CD4-positive, alpha-beta T cell treated with Interleukin-10 for 1 hour (primary cell): ENCODE measurements around the gene DCXR.
"Not testable (repeated sequence)": the region's sequence is repeated elsewhere in the genome, so short reads cannot be mapped to it uniquely, and the experiment has no call there.

Experiments used
- DNase-seq: peaks from one replicate; pipeline ENCODE4 v3.0.0-alpha.2; 2020

The DCXR gene

DNA sequence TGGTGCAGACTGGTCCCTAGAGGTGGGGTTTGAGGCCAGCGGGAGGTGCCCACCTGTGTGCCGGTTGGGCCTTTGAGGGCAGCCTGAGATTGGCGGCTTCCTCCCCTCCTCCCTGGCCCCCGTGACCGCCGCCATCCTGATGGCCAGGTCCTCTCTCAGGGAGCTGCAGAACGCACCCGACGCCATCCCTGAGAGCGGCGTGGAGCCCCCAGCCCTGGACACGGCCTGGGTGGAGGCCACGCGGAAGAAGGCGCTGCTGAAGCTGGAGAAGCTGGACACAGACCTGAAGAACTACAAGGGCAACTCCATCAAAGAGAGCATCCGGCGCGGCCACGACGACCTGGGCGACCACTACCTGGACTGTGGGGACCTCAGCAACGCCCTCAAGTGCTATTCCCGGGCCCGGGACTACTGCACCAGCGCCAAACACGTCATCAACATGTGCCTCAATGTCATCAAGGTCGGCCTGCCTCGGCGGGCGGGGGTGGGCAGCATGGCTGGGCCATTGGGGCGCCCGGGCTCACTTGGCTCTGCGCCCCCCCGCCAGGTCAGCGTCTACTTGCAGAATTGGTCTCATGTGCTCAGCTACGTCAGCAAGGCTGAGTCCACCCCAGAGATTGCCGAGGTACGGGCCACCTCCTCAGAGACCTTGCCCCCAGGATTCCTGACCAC lies 17.0 kb upstream of the DCXR start:
- no peak for DNase-seq

DNA sequence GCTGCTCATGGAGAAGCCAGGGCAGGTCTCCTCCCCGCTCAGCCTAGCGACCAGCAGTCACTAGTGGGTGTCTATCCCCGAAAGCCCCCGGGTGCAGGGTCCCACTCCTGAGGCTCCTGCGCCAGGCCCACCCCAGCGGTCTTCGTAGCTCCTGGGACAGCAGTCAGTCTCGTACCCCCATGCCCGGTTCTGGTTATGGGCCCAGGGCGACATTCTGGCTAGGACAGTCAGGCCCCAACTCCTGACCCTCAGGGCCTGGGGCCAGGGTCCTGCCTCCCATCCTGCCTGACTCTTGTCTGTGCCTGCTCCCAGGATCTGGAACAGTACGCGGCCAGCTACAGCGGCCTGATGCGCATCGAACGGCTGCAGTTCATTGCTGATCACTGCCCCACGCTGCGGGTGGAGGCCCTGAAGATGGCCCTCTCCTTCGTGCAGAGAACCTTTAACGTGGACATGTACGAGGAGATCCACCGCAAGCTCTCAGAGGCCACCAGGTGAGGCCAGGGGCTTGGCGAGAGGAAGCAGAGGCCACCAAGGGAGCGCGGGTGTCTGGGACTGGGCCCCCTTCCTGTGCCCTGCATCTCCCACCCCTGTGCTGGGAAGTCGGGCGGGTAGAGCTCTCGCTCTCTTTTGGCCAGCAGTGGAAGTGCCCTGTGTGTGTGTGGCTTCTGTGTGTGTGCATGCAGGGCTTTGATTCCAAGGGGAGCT lies 16.2 kb upstream of the DCXR start:
- DNase-seq, result no peak

GRCh38 chr17:82053130-82053529 lies 15.6 kb upstream of the DCXR start:
- no peak for DNase-seq

DNA sequence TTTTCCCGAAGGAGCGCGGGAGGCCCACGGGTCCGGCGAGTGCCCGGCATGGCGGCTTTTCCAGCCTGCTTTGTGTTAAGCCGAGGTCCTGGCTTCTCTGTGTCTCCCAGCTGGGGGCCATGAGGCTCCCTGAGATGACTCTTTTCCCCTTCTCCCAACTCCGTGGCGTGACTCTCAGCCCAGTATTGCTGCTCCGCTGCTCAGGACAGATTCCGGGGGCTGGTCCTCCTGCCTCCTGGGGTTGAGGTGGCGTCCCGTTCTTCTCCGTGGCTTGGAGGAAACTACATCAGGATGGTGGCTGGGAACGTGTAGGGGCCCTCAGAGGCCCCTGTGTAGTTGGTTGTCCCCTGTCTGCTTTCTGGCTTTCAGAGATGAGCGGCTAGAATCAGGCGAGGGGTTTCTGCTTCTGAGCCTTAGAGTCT lies 15.2 kb upstream of the DCXR start:
- no peak for DNase-seq

DNA sequence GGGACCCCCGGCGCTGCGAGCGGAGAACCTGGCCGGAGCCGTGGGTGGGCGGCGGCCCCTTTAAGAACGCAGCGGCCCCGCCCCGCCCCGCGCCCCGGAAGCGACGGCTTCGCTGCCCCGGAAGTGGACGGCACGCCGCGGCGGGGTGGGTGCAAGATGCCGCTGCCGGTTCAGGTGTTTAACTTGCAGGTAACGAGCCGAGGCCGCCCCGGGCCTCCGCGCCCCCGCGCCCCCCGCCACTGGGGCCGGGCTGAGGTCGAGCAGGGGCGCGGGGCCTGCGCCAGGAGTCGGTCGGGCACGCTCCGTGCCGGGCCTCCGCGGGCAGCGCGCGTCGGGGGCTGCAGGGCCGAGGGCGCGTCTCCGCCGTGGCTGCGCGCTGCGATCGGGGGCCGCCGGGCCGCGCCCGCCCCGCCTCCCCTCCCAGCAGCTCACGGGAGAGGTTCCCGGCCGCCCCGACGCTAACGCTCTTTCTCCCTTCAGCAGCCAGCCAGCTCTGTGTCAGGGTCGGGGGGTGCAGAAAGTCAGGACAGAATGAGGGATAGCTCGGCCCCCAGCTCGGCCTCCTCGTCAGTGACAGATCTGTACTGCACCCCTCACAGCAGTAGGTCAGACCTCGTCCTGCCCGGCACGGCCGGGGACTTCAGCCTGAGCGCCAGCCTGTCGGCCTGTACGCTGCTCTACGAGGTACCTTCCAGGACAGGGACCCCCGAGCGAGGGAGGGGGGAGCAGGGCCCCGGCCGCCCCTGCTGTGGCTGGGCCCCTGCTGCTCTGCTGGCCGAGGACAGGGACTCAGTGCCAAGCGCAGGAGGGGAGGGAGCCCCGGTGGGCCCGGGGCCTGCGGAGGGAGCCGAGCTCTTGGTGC lies 14.5 kb upstream of the DCXR start, which contains the start of the genes GPS1 and RFNG:
Gene GPS1, plus strand, starts transcription at position 123 of the 862 bp plus-strand sequence. Its CDS starts 34 bp downstream, at position 157.
Gene RFNG, minus strand, starts transcription at position 36 of the 862 bp plus-strand sequence. CDS start 45 bp downstream, outside the sequence.
- peak; percentile 80 for DNase-seq

- no peak for DNase-seq
These were observed 13.5 kb upstream of the DCXR start for GRCh38 chr17:82050761-82051641.

DNA sequence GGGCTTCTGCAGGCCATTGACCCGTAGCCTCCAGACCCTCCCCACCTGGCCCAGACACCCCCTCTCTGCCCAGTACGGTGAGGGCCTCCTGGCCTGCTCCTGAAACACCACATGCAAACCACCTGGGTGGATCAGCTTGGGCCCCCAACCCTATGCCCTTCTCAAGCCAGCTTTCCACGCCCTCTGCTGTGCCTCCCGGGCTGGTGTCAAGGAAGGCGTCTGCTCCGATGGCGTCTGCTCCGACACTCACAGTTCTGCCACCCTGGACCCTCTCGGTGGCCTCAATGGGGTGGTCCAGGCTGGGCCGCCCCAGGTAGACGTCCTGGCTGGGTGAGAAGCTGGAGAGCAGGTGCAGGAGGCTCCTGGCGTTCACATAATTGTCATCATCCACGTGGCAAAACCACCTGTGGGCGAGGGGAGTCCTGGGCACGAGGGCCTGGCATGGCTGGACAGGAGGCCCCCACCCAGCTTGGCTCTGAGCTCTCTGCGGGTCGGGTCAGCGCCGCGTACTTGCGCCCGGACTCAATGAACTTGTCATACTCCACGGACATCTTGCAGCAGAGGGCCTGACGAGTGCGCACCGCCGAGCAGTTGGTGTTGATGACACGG lies 12.8 kb upstream of the DCXR start:
- DNase-seq, result no peak

DNA sequence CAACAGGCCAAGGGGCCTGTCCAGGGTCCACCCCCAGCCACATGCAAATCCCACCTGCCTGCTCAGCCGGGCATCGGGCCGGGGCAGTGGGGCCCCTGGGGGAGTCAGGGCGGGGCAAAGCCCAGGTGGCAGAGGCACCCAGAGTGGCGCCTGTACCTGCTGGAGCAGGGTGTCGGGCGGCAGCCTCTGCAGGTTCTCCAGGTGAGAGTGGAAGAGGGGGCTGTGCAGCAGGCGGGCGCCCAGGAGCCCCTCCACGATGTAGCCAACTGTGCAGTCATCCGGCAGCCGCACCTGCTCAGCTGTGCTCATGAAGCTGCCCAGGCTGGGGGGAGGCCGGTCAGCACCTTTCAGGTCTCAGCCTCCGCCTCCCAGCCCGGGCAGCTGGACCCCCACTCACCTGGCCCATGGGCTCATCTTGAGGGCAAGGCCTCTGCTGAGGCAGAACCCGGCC lies 12.0 kb upstream of the DCXR start:
- DNase-seq, result no peak

- DNase-seq, result no peak
These were observed 11.6 kb upstream of the DCXR start for GRCh38 chr17:82049106-82049505.

- no peak for DNase-seq
These were observed 11.1 kb upstream of the DCXR start for GRCh38 chr17:82048571-82048971.

DNA sequence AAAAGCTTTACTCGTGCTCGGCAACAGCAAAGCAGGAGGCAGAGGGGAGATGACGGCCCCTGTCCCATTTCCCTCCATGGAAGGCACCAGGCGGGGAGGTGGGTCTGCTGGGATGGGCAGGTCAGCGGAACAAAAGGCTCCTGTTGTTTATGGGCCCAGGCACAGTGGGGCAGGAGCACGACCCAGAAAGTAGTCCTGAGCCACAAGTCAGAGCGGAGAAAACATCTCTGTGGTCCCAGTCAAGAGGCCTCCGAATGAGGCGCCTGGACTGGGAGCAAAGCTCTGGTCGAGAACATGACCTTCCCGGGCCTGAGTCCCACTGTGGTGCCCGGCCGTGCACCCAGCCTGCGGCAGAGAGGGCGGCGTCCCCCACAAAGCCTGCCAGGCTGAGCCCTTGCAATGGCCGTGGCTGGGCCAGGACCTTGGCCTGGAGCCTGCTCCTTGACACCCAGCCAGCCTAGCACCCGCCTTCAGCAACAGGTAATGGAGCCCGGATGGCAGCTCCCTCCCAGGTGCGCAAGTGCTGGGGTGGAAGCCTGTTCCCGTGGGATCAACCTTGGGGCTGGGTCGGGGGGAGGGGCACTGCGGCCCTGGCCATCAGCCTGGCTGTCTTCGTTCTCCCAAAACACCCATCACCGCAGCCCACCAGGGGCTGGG lies 10.5 kb upstream of the DCXR start:
- DNase-seq, result no peak

GRCh38 chr17:82047379-82047778 lies 9.9 kb upstream of the DCXR start:
- no peak for DNase-seq

DNA sequence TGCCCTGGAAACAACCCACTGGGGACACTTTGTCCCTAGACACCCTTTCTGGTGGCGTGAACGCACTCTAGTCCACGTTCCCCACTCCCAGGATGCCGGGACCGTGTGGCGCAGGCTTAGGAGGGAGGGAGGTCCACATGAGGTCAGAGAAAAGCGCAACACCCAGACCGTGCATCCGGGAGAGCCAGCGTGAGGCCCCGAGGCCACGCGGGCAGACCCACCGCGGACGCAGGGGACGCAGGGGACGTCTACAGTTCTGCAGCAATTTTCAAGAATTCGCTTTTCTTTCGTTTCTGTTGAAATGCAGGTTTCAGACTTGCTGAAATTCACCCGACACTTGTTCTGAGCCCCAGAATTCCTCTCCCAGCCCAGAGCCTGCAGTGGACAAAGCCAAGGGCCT lies 9.4 kb upstream of the DCXR start:
- DNase-seq, result no peak

DNA sequence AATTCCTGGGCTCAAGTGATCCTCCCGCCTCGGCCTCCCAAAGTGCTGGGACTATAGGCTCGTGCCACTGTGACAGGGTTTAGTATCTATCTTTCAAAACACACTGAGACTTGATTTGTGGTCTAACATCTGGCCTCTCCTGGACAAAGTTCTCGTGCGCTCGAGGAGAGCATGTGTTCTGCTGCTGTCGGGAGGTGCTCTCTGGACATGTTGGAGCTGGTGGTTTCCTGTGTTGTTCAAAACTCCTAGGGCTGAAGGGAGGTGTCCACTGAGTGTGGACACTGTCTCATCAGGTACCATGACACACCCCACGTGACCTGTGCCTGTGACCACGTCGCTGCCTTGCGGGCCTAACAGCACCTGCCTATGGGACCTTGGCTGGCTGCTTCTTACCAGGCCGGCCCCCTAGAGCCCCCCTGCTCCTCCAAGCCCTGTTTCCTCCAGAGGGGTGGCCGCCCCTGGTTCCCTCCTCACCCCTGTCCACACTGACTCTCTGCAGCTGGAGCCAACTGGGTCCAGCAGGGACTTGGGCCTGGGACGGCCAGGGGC lies 8.5 kb upstream of the DCXR start:
- DNase-seq, result no peak

- DNase-seq, result no peak
These were observed 6.0 kb upstream of the DCXR start for GRCh38 chr17:82043507-82043906.

- DNase-seq, result no peak
These were observed 5.2 kb upstream of the DCXR start for GRCh38 chr17:82042649-82043048.

DNA sequence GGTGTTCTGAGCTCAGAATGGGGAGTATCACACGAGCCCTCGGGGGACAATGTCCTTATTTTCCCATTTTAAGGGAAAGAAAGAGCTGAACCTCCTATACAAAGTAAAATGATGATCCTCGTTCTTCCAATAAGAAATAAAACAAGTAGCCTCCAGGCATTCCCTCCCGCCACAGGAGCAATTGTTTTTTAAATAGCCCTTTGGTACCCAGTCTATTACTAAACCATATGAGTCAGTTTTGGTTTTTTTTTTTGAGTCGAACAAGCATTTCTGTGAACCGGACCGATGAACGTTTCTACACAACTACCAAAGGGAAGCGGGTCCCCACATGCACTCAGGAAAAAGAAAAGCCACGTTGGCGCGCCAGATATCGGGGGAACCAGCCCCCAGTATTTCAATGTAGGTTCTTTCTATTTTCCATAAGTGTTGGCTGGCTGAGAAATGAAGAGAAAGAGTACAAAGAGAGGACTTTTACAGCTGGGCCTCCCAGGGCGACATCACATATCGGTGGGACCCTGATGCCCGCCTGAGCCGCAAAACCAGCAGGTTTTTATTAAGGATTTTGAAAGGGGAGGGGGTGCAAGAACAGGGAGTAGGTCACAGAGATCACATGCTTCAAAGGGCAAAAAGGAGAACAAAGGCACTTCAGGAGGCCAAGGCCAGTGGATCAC lies 3.8 kb upstream of the DCXR start:
- no peak for DNase-seq

DNA sequence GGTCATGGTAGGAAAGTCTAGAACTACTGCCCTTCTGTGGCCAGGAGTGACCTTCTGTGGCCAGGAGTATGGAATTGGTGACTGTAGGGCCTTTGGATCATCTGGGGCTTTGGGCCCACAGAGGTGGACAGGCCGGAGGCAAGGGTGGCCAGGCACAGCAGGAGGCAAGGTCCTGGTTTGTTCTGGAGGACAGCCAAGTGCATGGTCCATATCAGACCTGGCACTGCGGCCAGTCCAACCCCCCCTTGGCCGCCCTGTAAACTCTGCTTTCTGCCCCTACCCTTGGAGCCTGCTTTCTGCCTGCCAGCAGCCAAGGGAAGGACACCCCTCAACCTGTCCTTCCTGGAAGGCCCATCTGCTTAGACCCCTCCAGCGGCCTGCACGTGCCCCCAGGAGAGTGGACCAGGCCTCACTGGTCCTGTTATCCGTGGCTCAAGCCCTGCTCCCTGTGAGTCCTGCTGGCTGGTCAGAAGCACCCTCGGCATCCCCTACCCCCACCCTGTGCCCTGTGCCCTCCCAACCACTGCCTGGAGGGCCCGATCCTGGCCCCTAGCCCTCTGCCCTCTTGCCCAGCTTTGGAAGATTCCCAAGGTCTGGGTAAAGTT lies 2.3 kb upstream of the DCXR start:
- no peak for DNase-seq

- DNase-seq, result not testable (repeated sequence)
These were observed 1.4 kb upstream of the DCXR start for GRCh38 chr17:82038796-82039409.

DNA sequence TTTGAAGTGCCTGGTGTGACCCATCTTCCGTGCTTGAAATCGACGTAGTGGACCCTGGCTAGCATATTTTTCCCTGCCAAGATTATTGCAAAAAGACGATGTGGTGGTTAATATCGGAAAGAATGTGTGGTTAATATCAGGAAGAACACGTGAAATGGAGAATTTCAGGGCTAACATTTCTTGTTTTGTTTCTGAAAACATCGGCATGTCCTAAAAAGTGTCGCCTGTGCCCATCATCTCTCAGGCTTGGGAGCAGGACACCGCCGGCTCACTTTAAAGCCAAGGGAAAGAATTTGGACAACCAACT lies 345 bp upstream of the DCXR start:
- no peak for DNase-seq
